ENCODE measurements around the gene SLC16A7. TPM values are rescaled to one million over a fixed set of nuclear protein-coding genes. Genes with fewer than 3 reads are reported as not detected.
A peak's percentile ranks its signal among the peaks of the same experiment; 100 is the strongest.

The SLC16A7 gene
- 8.8 and 10.0 TPM in 2 replicates for total RNA-seq

GRCh38 chr12:59595883-59596540 is at the start of gene SLC16A7:
Gene SLC16A7 (plus strand): TSS chr12:59596029. CDS start chr12:59704802, 108,773 bp downstream.
- DNase-seq (ENCODE audit: low read depth) (peak; percentile 55), FAIRE-seq (no peak)
- TF ChIP-seq CTCF (IDR thresholded peaks at IDR 0.05; ENCODE audit: insufficient read depth, low read length, severe bottlenecking) = no peak

GRCh38 chr12:59548930-59549329 is 46.9 kb upstream of the SLC16A7 start:
- Histone ChIP-seq H3K4me3 (ENCODE audit: low read depth, low read length) (no peak overlapping the region), H3K36me3 (ENCODE audit: control insufficient read depth, insufficient read depth, low read length) (no peaks in the 10 kb centered on the region), H3K27me3 (ENCODE audit: control insufficient read depth, insufficient read depth, low read length) (no peaks in the 10 kb centered on the region)
- DNase-seq (ENCODE audit: low read depth) = no peak
- no peak for FAIRE-seq
- no peak for TF ChIP-seq CTCF (IDR thresholded peaks at IDR 0.05; ENCODE audit: insufficient read depth, low read length, severe bottlenecking)

More at GRCh38 chr12:59595883-59596540, at the start of gene SLC16A7:
- Histone ChIP-seq H3K4me3 (ENCODE audit: low read depth, low read length) (peak within 1 kb of the TSS; percentile 75), H3K27me3 (ENCODE audit: control insufficient read depth, insufficient read depth, low read length) (no peaks in the 10 kb centered on the region), H3K36me3 (ENCODE audit: control insufficient read depth, insufficient read depth, low read length) (no peaks in the 10 kb centered on the region)

- no peak for TF ChIP-seq CTCF (IDR thresholded peaks at IDR 0.05; ENCODE audit: insufficient read depth, low read length, severe bottlenecking)
- FAIRE-seq (no peak), DNase-seq (ENCODE audit: low read depth) (no peak)
- Histone ChIP-seq H3K4me3 (ENCODE audit: low read depth, low read length) (no peak overlapping the region), H3K27me3 (ENCODE audit: control insufficient read depth, insufficient read depth, low read length) (no peaks in the 10 kb centered on the region), H3K36me3 (ENCODE audit: control insufficient read depth, insufficient read depth, low read length) (no peaks in the 10 kb centered on the region)
Observed at GRCh38 chr12:59559696-59560095, 36.1 kb upstream of the SLC16A7 start.

GRCh38 chr12:59570145-59570544 is 25.7 kb upstream of the SLC16A7 start:
- H3K36me3 ChIP-seq (ENCODE audit: control insufficient read depth, insufficient read depth, low read length) = no peaks in the 10 kb centered on the region
- DNase-seq (ENCODE audit: low read depth) (peak; percentile 97), FAIRE-seq (peak; percentile 47)

GRCh38 chr12:59574406-59574805 is 21.4 kb upstream of the SLC16A7 start:
- no peaks in the 10 kb centered on the region for H3K36me3 ChIP-seq (ENCODE audit: control insufficient read depth, insufficient read depth, low read length)
- DNase-seq (ENCODE audit: low read depth) = no peak
- H3K4me3 ChIP-seq (ENCODE audit: low read depth, low read length) = no peak overlapping the region
- no peaks in the 10 kb centered on the region for H3K27me3 ChIP-seq (ENCODE audit: control insufficient read depth, insufficient read depth, low read length)
- TF ChIP-seq CTCF (IDR thresholded peaks at IDR 0.05; ENCODE audit: insufficient read depth, low read length, severe bottlenecking) = no peak
- no peak for FAIRE-seq

More at GRCh38 chr12:59570145-59570544, 25.7 kb upstream of the SLC16A7 start:
- TF ChIP-seq CTCF (IDR thresholded peaks at IDR 0.05; ENCODE audit: insufficient read depth, low read length, severe bottlenecking) = no peak
- Histone ChIP-seq H3K4me3 (ENCODE audit: low read depth, low read length) (no peak overlapping the region), H3K27me3 (ENCODE audit: control insufficient read depth, insufficient read depth, low read length) (no peaks in the 10 kb centered on the region)

GRCh38 chr12:59575826-59576225 is 20.0 kb upstream of the SLC16A7 start:
- H3K4me3 ChIP-seq (ENCODE audit: low read depth, low read length) = no peak overlapping the region
- TF ChIP-seq CTCF (IDR thresholded peaks at IDR 0.05; ENCODE audit: insufficient read depth, low read length, severe bottlenecking) = no peak
- no peaks in the 10 kb centered on the region for H3K36me3 ChIP-seq (ENCODE audit: control insufficient read depth, insufficient read depth, low read length)
- FAIRE-seq (no peak), DNase-seq (ENCODE audit: low read depth) (no peak)
- no peaks in the 10 kb centered on the region for H3K27me3 ChIP-seq (ENCODE audit: control insufficient read depth, insufficient read depth, low read length)

Data from bronchial epithelial cell (primary cell).